Small intestine (tissue), 7 donors: Measurements from ENCODE around the gene NRG2. TPM values are rescaled to one million over a fixed set of nuclear protein-coding genes. Genes with fewer than 3 reads are reported as not detected.
A peak's percentile ranks its signal among the peaks of the same experiment; 100 is the strongest.

Experiments used
- DNase-seq, 2 donors: peaks; one replicate each; pipeline versions ENCODE4 v3.0.0 to v3.0.0-alpha.2; 2013
- FAIRE-seq: peaks from 2 replicates; lab custom pipeline; 2012; peaks lifted over from hg19 to GRCh38; lab: Jason Lieb, UNC
- H3K27ac ChIP-seq, 3 donors: one replicate each; pipeline ENCODE4 v1.5.1; 2013; ENCODE audit warnings: low read length in 2 of 3, mild to moderate bottlenecking in 2 of 3, control low read depth in 1 of 3, inconsistent platforms in 1 of 3, low read depth in 1 of 3, moderate library complexity in 1 of 3
- H3K27me3 ChIP-seq, 3 donors: one replicate each; pipeline ENCODE4 v1.6.1; 2013; ENCODE audit warnings: low read length in 3 of 3, inconsistent platforms in 1 of 3; ENCODE audit not compliant: control insufficient read depth in 3 of 3, insufficient read depth in 3 of 3
- H3K36me3 ChIP-seq, 3 donors: one replicate each; pipeline ENCODE4 v1.6.1; 2013; ENCODE audit warnings: low read length in 3 of 3, inconsistent platforms in 1 of 3, low read depth in 1 of 3, mild to moderate bottlenecking in 1 of 3, moderate library complexity in 1 of 3; ENCODE audit not compliant: control insufficient read depth in 3 of 3, insufficient read depth in 2 of 3
- H3K4me1 ChIP-seq, 3 donors: one replicate each; pipeline ENCODE4 v1.6.1; 2013; ENCODE audit warnings: low read length in 2 of 3, inconsistent platforms in 1 of 3, low read depth in 1 of 3, mild to moderate bottlenecking in 1 of 3, moderate library complexity in 1 of 3; ENCODE audit not compliant: control insufficient read depth in 3 of 3, insufficient read depth in 2 of 3
- H3K4me3 ChIP-seq, 3 donors: one replicate each; pipeline ENCODE4 v1.5.1; 2013; ENCODE audit warnings: low read length in 3 of 3, control low read depth in 1 of 3, inconsistent platforms in 1 of 3, low read depth in 1 of 3, mild to moderate bottlenecking in 1 of 3, moderate library complexity in 1 of 3
- H3K9me3 ChIP-seq, 2 donors: one replicate each; pipeline ENCODE4 v1.6.1; 2013; ENCODE audit warnings: low read depth in 1 of 2, low read length in 1 of 2; ENCODE audit not compliant: control insufficient read depth in 2 of 2, insufficient read depth in 1 of 2
- WGBS, 3 donors: extraction: QIAGEN DNeasy Blood & Tissue Kit; methylation state at CpG; one replicate each; pipeline ENCODE4 v1.1.7; 2013; 5-methylcytosine and 5-hydroxymethylcytosine counted together
- polyA plus RNA-seq, 4 donors: library from polyadenylated mRNA; stranded (reverse) in 3 of 4; unstranded in 1 of 4; fragments of 200-250 nt in 3 of 4; fragments of 120-200 nt in 1 of 4; gene quantifications; one replicate each; pipeline versions ENCODE4 v1.2.1 to v1.2.3, GENCODE V29; 2013
- donor health status: healthy with polysubstance abuse.
- donor health status: control.
- donor health status: control.
- donor health status: Bipolar disorder and iron deficiency.
- donor health status: healthy.

The NRG2 gene
- polyA plus RNA-seq, 4 donors: 0.19 to 0.55 TPM; not detected in 2

DNA sequence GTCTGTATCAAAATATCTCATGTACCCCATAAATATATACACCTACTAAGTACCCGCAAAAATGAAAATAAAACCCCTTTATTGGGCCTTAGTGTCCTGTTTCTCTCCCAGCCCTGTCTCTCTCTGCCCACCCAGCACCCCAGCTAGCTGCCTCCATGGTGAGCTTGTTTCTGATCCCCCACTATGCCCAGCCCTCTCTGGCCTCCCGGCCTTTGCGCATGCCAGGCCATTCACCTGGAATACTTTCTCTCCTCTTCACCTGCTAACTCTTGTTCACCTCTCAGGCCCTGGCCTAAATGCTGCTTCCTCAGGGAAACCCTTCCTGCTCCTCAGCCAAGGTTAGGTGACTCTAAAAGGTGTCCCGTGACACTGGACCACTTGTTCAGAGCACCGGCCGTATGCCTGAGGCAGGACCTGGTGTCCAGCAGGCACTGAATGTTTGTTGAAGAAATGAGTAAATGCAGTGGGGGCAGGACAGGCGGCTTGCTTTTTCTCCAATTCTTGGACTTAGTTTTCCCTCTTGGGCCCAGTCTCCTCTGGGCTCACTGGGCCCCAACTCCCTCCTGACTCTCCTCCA is 189.0 kb downstream of the NRG2 start:
- 92 to 96% (median 96%) methylated on average over 7 of the region's 7 CpGs for WGBS, 3 donors
- DNase-seq (no peak), FAIRE-seq (no peak)
- Histone ChIP-seq H3K9me3 (no peaks in the 10 kb centered on the region), H3K4me3 (no peak overlapping the region), H3K4me1 (no peaks in the 10 kb centered on the region), H3K27ac (no peak overlapping the region), H3K27me3 (peaks cover 0 to 20% (median 0%) of the 10 kb centered on the region in 3 donors), H3K36me3 (no peaks in the 10 kb centered on the region)

DNA sequence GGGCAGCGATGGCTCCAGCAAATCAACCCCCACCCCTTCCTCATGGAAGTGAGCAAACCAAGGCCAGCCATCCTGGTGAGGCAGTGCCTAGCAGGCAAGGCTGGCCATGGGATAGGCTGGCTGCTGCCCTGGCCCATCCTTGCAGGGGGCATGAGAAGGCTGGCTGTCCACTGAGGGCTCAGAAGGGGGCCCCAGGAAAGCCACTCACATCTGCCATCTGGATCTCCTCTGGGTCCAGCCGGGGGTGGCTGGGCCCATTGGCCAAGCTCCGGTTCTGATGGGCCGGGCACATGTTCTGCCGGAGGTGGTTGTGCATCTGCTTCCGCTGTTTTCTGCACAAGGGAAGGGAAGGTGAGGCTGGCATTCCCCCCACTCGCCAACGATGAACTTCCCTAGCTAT is 190.4 kb downstream of the NRG2 start:
- Histone ChIP-seq H3K27me3 (peaks cover 0 to 13% (median 0%) of the 10 kb centered on the region in 3 donors), H3K27ac (no peak overlapping the region), H3K4me1 (no peaks in the 10 kb centered on the region), H3K4me3 (no peak overlapping the region), H3K36me3 (no peaks in the 10 kb centered on the region), H3K9me3 (no peaks in the 10 kb centered on the region)
- FAIRE-seq (no peak), DNase-seq (no peak)
- 92 to 95% (median 93%) methylated on average over 8 of the region's 8 CpGs for WGBS, 3 donors

DNA sequence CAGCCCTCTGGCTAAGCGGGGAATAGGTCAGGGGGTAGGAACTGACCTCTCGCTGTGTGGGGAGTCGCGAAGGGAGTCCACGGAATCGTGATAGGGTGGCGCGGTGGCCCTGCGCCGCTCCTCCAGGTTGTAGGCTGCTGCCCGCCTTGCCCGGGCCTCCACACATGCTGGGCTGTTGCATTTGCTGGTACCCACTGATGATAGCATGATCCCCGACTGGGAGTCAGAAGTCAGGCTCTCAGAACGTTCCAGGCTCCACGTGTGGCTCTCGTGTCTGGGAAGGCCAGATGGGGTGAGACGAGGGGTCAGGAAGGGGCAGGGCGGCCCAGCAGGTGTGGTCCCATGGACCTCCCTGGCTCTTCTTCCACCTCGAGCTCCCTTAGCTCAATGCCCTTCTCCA is 191.5 kb downstream of the NRG2 start:
- no peaks in the 10 kb centered on the region for H3K4me1 ChIP-seq
- H3K27ac ChIP-seq: no peak overlapping the region
- no peak for DNase-seq
- no peak overlapping the region for H3K4me3 ChIP-seq
- WGBS, 3 donors: 90 to 95% (median 92%) methylated on average over 19 of the region's 19 CpGs
- no peak for FAIRE-seq
- H3K9me3 ChIP-seq: no peaks in the 10 kb centered on the region
- H3K36me3 ChIP-seq: no peaks in the 10 kb centered on the region
- H3K27me3 ChIP-seq: peaks cover 0 to 17% (median 0%) of the 10 kb centered on the region in 3 donors

DNA sequence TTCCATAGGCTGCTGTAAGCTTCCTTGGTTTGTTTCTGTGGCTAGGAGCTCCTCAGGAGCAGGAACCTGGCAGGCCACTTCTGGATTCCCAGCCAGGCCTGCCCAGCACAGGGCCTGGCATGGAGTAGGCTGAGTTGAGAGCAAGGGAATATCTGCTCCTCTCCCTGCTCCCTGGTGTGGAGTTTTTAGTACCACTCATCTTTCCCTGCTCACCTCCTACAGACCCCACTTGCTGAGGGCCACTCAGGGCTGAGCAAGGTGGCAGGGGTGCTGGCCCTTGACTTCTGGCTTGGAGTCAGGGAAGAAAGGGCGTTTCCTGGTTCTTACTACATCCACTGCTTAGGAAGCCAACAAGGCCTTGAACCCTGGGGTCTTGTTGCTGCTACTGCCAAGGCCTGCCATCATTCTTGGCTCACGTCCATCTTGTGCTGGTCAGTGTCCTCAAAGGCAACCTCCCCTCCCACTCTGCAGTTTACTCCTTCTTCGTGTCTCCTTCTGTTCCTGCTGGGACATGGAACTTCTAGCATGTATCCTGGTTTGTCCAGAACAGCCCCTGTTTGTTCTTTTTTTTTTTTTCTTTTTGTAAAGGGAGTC is 192.6 kb downstream of the NRG2 start:
- no peak for FAIRE-seq
- Histone ChIP-seq H3K9me3 (no peaks in the 10 kb centered on the region), H3K36me3 (no peaks in the 10 kb centered on the region), H3K27ac (no peak overlapping the region), H3K4me3 (no peak overlapping the region), H3K4me1 (no peaks in the 10 kb centered on the region), H3K27me3 (peaks cover 0 to 28% (median 4%) of the 10 kb centered on the region in 3 donors)
- 82 to 87% (median 84%) methylated on average over 3 of the region's 3 CpGs for WGBS, 3 donors
- no peak for DNase-seq

DNA sequence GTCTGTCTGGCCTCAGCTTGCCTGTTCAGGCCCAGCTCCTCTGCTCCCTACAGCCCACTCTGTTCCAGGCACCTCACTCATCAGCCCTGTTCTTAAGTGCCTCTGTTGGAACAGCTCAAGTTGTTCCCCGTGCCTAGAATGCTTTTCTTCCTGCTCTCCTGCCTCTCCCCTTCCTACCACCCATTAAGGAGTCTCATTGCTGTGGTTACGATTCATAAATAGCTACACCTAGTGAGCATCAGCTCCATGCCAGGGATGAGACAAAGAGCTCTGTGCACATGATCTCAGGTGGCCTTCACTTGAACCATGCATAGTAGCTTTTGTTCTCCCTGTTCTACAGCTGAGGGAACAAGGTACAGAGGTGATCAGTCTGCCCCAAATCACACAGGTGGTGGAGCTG is 193.2 kb downstream of the NRG2 start:
- Histone ChIP-seq H3K27me3 (peaks cover 0 to 33% (median 4%) of the 10 kb centered on the region in 3 donors), H3K27ac (no peak overlapping the region)
- FAIRE-seq: no peak

DNA sequence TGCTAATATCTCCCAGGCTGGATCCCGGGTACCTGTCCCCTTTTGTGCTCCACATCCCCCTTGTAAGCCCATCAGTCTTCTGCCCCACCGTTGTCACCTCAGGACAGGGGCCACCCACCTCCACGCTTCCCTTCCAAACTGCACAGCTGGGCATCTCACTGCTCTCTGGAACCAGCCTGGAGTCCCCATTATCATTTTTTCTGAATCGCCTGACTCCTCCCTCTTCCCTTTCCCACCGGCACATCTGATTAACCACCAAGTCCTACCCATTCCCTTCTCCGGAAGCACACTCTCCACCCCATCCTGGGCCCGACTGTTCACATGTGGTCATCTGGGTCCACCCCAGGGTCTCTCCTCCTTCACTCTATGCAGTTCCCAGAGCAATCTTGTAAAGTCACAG is 193.6 kb downstream of the NRG2 start:
- Histone ChIP-seq H3K4me1 (no peaks in the 10 kb centered on the region), H3K9me3 (no peaks in the 10 kb centered on the region), H3K4me3 (no peak overlapping the region), H3K27me3 (peaks cover 0 to 33% (median 4%) of the 10 kb centered on the region in 3 donors), H3K36me3 (no peaks in the 10 kb centered on the region), H3K27ac (no peak overlapping the region)
- DNase-seq (no peak), FAIRE-seq (no peak)
- WGBS, 3 donors: 77 to 82% (median 82%) methylated on average over 7 of the region's 7 CpGs

More for the DNA sequence above, 193.2 kb downstream of the NRG2 start:
- 46 to 68% (median 51%) methylated on average over 2 of the region's 2 CpGs for WGBS, 3 donors
- Histone ChIP-seq H3K9me3 (no peaks in the 10 kb centered on the region), H3K36me3 (no peaks in the 10 kb centered on the region), H3K4me3 (no peak overlapping the region), H3K4me1 (no peaks in the 10 kb centered on the region)
- DNase-seq: no peak

DNA sequence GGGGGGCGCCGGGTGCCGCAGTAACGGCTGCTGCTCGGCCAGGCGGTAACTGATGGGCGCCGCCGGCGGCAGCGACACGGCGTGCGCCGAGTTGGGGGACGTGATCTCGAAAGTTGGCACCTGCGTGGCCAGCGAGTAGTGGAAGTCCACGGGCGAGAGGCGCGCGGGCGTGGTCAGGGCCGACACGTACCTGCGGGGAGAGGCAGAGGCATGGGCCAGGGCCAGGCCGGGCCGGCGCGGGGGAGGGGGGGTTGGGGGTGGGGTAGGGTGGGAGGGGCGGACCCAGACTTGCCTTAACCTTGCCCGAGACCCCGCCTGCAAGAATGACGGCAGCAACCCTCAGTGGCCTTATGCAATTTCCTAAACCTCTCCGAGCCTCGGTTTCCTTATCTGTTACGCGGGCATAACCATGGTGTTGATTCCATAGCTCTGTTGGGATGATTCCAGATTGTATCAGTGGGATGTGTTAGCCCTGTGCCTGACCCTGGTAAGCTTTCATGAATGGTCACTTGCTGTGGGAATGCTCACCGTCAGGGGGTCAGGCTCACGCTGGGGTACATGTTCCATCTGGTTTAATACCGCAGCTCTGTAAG is 194.5 kb downstream of the NRG2 start:
- DNase-seq: no peak
- Histone ChIP-seq H3K27ac (peak overlapping the region in 1 of 3 donors; percentile 32), H3K27me3 (peaks cover 0 to 33% (median 4%) of the 10 kb centered on the region in 3 donors), H3K4me1 (no peaks in the 10 kb centered on the region), H3K9me3 (no peaks in the 10 kb centered on the region), H3K4me3 (peak overlapping the region in 2 of 3 donors; percentile 51 to 64), H3K36me3 (no peaks in the 10 kb centered on the region)
- 13 to 14% (median 13%) methylated on average over 38 to 43 of the region's 43 CpGs for WGBS, 3 donors
- FAIRE-seq: no peak

DNA sequence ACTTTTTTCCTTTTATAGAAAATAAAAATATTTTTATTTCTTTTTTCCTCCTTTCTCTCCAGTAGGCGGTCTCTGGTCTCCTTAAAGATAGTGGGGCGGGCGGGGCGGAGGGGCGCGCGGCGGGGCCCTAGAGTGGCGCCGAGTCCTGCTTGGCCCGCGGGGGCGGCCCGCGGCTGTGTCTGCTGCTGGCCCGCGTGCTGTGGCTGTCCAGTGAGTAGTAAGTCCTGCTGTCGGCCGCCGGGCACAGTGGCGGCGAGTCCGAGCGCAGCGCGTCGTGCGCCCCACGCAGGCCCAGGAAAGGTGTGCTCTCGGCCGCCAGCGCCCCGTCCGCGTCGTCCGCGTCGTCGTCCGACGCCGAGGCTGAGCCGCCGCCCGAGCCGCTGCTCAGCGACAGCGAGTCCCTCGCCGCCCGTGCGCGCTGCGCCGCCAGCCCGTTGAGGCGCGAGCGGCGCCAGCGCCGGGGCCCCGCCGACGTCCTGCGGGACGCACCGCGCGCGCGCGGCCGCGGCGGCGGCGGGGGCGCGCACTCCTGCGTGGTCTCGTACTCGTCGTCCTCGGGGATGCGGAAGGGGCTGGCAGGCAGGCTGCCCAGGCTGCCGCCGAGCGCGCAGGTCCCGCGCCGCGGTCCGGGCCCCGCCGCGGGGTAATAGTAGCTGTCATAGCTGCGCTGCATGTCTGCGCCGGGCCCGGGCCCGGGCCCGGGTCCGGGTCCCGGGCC is 195.2 kb downstream of the NRG2 start:
- H3K36me3 ChIP-seq: no peaks in the 10 kb centered on the region
- no peaks in the 10 kb centered on the region for H3K4me1 ChIP-seq
- no peaks in the 10 kb centered on the region for H3K9me3 ChIP-seq
- no peak for FAIRE-seq
- peak overlapping the region in 2 of 3 donors; percentile 51 to 64 for H3K4me3 ChIP-seq
- WGBS, 3 donors: 1 to 4% (median 1%) methylated on average over 70 to 107 of the region's 107 CpGs
- peak overlapping the region in 1 of 3 donors; percentile 46 for H3K27ac ChIP-seq
- H3K27me3 ChIP-seq: peaks cover 0 to 33% (median 4%) of the 10 kb centered on the region in 3 donors
- DNase-seq: peak; percentile 21 to 73
